GM12892 (cell line): ENCODE measurements around the gene CLN3.
"Not testable (repeated sequence)": the region's sequence is repeated elsewhere in the genome, so short reads cannot be mapped to it uniquely, and the experiment has no call there.

Source experiments
- POLR2A ChIP-seq: IDR thresholded peaks from 2 replicates; pipeline ENCODE4 v1.6.1; 2011; ENCODE audit warnings: low read depth, low read length, control low read depth
- POLR2AphosphoS5 ChIP-seq: IDR thresholded peaks from 2 replicates; pipeline ENCODE4 v1.6.1; 2011; ENCODE audit warnings: low read depth, low read length, control low read depth

DNA sequence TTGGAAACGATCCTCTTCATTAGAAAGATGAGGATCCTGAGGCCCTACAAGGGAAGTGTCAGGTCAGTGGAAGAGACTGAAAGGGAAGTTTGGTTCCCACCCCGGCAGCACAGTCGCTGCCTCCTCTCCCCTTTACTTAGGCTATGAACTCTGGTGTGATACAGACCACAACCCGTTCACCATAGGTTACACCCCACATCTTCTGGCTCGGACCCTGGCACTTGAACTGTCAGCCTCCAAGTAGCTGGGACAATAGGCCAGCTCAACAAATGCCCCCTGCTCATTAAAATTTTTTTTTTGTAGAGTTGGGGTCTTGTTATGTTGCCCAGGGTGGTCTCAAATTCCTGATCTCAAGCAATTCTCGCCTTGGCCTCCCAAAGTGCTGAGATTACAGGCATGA is 47.9 kb downstream of the CLN3 start:
- not testable (repeated sequence) for TF ChIP-seq POLR2A, POLR2AphosphoS5
